Kidney capillary endothelial cell (primary cell): ENCODE results near the gene SEM1.
"Not testable (repeated sequence)": the region's sequence is repeated elsewhere in the genome, so short reads cannot be mapped to it uniquely, and the experiment has no call there.

Experiments used
- DNase-seq: peaks from one replicate; pipeline ENCODE4 v3.0.0-alpha.2; 2018; ENCODE audit warnings: low spot score

SEM1 gene

DNA sequence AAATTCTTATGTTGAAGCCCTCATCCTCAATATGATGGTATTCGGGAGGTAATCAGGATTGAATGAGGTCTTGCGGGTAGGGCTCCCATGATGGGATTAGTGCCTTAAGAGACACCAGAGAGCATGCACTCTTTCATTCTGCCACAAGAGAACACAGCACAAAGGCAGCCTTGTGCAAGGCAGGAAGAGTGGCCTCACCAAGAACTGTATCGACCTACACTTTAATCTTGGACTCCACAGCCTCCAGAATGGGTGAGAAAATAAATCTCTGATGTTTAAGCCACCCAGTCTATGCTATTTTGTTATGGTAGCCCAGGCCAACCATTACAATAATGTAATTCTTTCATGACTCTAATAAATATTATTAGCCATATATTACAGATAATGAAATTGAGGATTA lies 8.4 kb downstream of the SEM1 start:
- DNase-seq: no peak

DNA sequence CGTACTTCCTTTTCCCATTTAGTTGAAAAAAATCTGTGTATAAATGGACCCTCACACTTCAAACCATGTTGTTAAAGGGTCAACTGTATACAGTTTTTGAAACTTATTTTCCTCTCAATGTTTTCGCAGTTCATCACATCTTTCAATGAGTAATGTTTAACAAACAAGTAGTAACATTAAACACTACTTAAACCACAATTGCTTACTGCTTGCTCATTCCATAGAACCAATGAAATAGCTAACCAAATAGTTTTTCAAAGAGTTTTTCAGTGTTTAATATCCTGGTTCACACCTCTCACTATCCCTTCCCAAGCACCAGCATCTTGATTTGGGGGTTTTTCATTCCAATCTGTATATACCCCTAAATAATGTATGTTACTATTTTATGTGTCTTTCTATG lies 9.1 kb downstream of the SEM1 start:
- DNase-seq: no peak

DNA sequence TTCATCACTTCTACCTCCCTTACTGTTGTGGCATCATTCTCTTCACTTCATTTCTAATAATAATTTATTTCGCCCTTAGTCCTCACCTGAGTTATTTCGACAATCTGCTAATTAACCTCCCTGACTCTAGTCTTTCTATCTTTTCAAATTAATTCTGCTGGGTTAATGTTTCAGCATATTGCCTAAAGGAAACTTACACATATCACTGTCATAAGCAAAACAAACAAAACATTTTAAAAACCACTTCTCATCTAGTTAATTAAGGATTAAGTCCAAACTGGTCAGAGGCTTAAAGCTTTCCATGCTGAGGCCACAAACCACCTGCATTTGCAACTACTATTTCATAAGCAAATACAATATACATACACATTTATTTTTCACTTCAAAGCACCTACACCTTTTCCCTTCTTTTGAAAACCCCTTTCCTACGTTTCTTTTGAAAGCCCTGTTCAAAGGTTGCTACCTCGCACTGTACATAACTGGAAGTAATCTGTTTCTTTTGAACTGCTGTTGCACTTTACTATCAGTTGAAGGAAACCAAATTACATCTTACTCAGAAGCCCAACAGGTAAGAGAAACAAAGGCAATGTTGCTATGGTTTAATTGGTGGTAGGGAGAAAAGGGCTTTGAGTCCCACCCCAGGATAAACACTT lies 10.3 kb downstream of the SEM1 start:
- no peak for DNase-seq

GRCh38 chr7:96698449-96698848 lies 11.2 kb downstream of the SEM1 start:
- DNase-seq: not testable (repeated sequence)

GRCh38 chr7:96697822-96698221 lies 11.8 kb downstream of the SEM1 start:
- DNase-seq: no peak

DNA sequence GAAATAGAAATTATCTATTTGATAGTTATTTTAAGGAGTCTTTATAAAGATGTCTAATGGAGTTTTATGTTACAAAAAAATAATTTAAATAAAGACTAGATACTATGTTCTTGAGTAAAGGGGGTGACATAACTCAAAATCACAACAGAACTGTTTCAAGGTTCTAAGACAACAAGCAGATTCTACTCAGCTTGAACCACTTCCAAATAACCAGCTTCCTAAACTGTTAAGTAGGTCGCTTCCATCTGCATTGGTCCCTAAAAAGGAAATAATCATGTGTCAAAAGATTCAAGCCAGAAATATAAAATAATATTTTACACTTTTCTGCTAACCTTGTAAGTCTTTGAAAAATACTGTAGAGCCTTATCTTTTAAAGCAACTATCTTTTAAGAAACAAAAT lies 14.1 kb downstream of the SEM1 start:
- no peak for DNase-seq

GRCh38 chr7:96694082-96694481 lies 15.6 kb downstream of the SEM1 start:
- no peak for DNase-seq

DNA sequence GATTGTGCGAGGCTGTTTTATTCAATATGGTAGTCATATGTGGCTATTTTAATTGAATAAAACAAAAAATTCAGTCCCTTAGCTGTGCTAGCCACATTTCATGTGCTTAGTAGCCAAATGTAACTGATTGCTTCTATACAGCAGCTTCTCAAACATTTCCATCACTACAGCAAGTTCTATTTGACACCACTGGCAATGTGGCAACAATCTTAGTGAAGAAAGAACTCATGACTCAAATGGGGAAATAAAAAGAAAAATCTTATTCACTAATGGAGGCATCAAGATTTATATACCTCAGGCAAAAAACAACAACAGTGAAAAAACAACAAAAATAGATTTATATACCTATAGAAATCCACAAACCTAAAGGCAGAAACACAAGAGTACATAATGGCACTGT lies 17.9 kb downstream of the SEM1 start:
- no peak for DNase-seq

DNA sequence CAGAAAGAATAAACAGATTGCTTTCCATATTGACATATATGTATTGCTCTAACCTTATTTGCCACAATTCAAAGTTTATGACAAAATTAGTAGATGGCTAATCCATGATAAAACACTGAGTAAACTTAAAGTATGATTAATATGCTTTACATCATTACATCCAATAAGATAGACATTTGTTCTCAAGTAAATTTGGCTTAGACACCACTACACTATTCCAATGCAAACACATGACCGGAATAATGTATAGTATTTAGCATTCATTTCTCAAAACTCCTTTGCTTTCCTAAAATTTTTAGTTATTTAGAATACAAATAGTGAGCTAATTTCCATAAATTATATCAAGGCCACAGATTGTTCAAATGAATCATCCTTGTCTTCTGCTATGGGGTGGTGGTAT lies 20.2 kb downstream of the SEM1 start:
- DNase-seq: no peak

DNA sequence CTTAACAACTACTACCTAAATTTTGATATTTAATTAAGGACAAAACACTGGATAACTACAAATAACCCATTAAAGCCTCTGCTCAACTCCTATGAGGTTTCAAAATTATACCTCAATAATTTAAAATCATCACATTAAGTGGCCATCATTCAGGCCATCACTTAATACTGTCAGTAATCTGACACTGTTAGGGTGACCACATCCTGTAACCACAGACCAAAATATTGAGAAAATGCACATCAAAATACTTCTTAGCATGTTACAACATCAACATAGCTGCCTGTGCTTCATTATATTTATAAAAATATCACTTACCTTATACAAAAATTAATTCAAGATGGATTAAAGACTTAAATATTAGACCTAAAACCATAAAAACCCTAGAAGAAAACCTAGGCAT lies 23.3 kb downstream of the SEM1 start:
- DNase-seq: no peak

GRCh38 chr7:96685755-96686154 lies 23.9 kb downstream of the SEM1 start:
- DNase-seq: no peak

DNA sequence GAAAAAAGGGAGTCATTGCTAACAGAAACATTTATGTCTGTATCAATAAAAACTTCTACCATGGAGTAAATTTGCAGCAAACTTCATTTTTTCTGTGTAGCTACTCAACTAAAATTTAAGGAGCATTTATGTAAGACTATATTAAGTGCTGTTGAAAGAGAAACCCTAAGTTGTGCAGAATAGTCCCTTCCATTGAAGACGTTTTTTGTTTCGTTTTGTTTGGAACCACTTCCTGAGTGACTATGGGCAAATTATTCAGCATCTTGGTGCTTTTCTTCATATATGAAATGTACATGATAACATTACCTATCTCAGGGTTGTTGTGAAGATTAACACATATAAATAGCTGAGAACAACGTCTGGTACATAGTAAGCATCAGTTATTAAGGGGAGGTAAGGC lies 24.3 kb downstream of the SEM1 start:
- DNase-seq: no peak

DNA sequence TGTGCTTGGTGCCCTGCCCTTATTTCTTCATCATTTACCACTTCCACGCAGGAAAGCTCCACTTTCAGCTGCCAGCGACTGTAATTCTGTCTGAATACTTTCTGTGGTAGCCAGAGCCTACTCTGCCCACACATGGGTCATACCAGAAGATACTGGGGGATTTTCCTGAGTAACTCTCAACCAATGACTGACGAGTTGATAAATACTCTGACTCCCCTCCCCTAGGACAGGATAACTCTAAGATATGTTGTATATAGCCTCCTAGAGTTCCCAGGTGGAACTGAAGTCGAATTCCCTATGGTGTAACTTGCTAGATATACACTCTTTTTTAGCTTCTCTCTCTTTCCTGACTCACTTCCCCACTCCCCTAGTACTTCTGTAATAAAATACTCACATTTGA lies 29.8 kb downstream of the SEM1 start:
- DNase-seq: no peak

DNA sequence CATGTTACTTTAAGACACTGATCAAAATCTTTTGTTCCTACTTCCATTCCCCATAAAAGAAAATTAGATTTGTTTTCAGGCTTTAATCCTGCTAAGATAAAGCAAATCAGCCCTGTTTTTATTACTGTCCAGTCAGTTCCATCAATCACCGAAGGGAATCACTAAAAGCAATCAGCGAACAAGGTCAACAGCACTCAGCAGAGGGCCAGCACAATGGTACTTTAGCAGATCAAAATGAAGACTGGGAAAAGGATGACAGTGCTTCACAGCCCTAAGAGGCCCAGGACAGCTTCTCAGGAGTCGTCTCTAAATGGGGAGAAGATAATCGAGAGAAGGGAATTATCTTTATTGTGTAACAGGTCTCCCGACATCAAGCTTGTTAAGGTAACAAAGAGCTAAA lies 32.7 kb downstream of the SEM1 start:
- DNase-seq: no peak

DNA sequence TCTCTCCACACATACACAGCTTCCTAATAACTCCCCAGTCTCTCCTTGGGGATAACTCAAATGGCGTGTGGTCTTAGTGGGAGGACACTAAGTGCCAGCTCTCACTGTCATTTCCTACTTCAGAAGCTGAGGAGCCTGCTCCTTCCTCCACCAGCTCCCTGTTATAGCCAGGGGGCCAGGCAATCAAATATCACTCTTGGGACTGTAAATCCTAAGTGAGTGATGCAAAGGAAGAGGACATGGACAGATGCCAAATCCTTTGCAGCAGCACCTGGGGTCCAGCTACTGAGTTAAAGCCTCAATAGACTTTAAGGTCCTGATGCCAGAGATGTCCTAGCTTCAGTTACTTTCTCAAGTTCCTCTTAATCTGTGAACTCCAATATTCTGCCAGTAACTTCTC lies 34.1 kb downstream of the SEM1 start:
- peak; percentile 11 for DNase-seq

GRCh38 chr7:96674565-96674964 lies 35.1 kb downstream of the SEM1 start:
- peak; percentile 33 for DNase-seq

DNA sequence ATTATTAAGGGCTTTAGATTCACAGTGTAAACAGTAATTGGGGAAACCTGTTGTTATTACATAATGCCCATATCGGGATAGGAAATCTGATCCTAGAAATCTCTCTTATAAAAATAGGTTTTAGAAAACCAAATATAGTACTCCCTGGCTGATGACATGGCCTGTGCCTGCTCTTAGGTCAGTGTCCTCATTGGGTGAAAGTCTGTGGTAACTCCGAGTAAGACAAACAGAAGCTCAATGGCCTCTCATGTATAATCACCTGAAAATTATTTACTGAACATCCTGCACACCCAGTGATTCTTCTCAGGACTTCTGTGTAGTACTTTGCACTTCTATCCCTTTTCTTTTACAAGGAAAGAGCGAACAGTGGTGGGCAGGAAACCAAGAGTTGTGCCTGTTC lies 37.8 kb downstream of the SEM1 start:
- DNase-seq: no peak

GRCh38 chr7:96670338-96671289 lies 39.0 kb downstream of the SEM1 start:
- DNase-seq: no peak

- no peak for DNase-seq
Measured at GRCh38 chr7:96669812-96670211, 39.8 kb downstream of the SEM1 start.

- no peak for DNase-seq
Measured at GRCh38 chr7:96667026-96667425, 42.6 kb downstream of the SEM1 start.

- DNase-seq: no peak
Measured at GRCh38 chr7:96665689-96666088, 44.0 kb downstream of the SEM1 start.

- no peak for DNase-seq
Measured at GRCh38 chr7:96664793-96665192, 44.9 kb downstream of the SEM1 start.

DNA sequence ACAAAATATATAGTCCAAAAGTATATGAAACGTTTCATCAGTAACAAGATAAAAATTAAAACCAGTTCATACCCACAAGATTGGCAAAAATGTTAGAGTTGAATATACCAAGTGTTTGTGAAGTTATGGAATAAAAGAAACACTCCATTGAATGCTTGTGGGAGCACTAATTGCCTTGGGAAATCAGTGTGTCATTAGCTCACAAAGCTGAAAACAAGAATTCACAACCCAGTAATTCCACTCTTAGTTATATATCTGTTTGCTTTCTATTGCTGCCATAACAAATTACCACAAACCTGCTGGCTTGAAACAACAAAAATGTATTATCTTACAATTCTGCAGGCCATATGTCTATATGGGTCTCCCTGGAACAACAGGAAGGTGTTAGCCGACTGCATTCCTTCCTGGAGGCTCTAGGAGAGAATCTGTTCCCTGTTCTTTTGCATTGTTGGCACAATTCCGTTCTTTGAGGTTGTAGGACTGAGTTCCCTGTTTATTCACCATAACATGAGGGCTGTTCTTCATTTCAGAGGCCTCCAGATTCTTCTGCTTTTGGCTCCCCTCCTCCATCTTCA lies 45.7 kb downstream of the SEM1 start:
- no peak for DNase-seq
